Measurements from ENCODE around the gene SOWAHA. TPM values are rescaled to one million over a fixed set of nuclear protein-coding genes. Genes with fewer than 3 reads are reported as not detected.

The SOWAHA gene
- 1 to 10 TPM in 2 of 8 experiments, under 1 TPM in 4, not detected in 2; 0.14 to 2.5 (median 0.42) TPM for total RNA-seq

- no peaks in the 10 kb centered on the region for H3K4me1 ChIP-seq (replicated peaks in 1 of 2)
- in situ Hi-C loops (cut with MboI; ENCODE audit: low pct_unique_long_range_greater_than_20kb in 2 of 9, low sequenced_read_pairs in 9 of 9, unreplicated experiment in 9 of 9) = loop anchor here in 1 of 9 experiments (25.0 kb wide), 1 partner anchor 151 kb away; the partner anchor contains the start of genes IL13 and IL4
- H3K27ac ChIP-seq = no peak within 1 kb of the TSS
- peak within 1 kb of the TSS; percentile 37 to 46 (median 41) for H3K4me3 ChIP-seq
- WGBS, 10 experiments = 0 to 43% (median 11%) methylated on average over 1 to 24 of the region's 68 CpGs
- peak in 6 of 8 experiments; percentile 43 to 85 (median 81) for ATAC-seq (replicated peaks in 6 of 8)
Observed at GRCh38 chr5:132812781-132813598, at the start of gene SOWAHA. Gene SOWAHA (plus strand): TSS chr5:132813302. CDS start chr5:132813622, 320 bp downstream.

GRCh38 chr5:132764051-132764450 lies 49.1 kb upstream of the SOWAHA start:
- Histone ChIP-seq H3K27ac (no peak overlapping the region), H3K4me1 (replicated peaks in 1 of 2) (no peaks in the 10 kb centered on the region), H3K4me3 (no peak overlapping the region)
- in situ Hi-C loops (cut with MboI; ENCODE audit: low pct_unique_long_range_greater_than_20kb in 2 of 9, low sequenced_read_pairs in 9 of 9, unreplicated experiment in 9 of 9) = no loop called here
- ATAC-seq (replicated peaks in 6 of 8) = no peak
- WGBS, 10 experiments = 100% methylated on average over 1 to 3 of the region's 10 CpGs; no CpG with 5 or more reads in 7 of the 10 experiments

- no peaks in the 10 kb centered on the region for H3K4me1 ChIP-seq (replicated peaks in 1 of 2)
- no peak overlapping the region for H3K4me3 ChIP-seq
- peak in 3 of 8 experiments; percentile 74 to 91 (median 77) for ATAC-seq (replicated peaks in 6 of 8)
- in situ Hi-C loops (cut with MboI; ENCODE audit: low pct_unique_long_range_greater_than_20kb in 2 of 9, low sequenced_read_pairs in 9 of 9, unreplicated experiment in 9 of 9) = no loop called here
- no peak overlapping the region for H3K27ac ChIP-seq
- 0 to 100% (median 73%) methylated on average over 1 to 3 of the region's 7 CpGs; no CpG with 5 or more reads in 2 of the 10 experiments for WGBS, 10 experiments
Observed at GRCh38 chr5:132764671-132765238, 48.3 kb upstream of the SOWAHA start.

- ATAC-seq (replicated peaks in 6 of 8) = peak in 3 of 8 experiments; percentile 50 to 60 (median 52)
- in situ Hi-C loops (cut with MboI; ENCODE audit: low pct_unique_long_range_greater_than_20kb in 2 of 9, low sequenced_read_pairs in 9 of 9, unreplicated experiment in 9 of 9) = no loop called here
- Histone ChIP-seq H3K27ac (no peak overlapping the region), H3K4me3 (no peak overlapping the region), H3K4me1 (replicated peaks in 1 of 2) (no peaks in the 10 kb centered on the region)
- 7 to 96% (median 56%) methylated on average over 1 to 8 of the region's 12 CpGs; no CpG with 5 or more reads in 4 of the 10 experiments for whole genome bisulfite sequencing, 10 experiments
Observed at GRCh38 chr5:132765311-132766019, 47.6 kb upstream of the SOWAHA start.

DNA sequence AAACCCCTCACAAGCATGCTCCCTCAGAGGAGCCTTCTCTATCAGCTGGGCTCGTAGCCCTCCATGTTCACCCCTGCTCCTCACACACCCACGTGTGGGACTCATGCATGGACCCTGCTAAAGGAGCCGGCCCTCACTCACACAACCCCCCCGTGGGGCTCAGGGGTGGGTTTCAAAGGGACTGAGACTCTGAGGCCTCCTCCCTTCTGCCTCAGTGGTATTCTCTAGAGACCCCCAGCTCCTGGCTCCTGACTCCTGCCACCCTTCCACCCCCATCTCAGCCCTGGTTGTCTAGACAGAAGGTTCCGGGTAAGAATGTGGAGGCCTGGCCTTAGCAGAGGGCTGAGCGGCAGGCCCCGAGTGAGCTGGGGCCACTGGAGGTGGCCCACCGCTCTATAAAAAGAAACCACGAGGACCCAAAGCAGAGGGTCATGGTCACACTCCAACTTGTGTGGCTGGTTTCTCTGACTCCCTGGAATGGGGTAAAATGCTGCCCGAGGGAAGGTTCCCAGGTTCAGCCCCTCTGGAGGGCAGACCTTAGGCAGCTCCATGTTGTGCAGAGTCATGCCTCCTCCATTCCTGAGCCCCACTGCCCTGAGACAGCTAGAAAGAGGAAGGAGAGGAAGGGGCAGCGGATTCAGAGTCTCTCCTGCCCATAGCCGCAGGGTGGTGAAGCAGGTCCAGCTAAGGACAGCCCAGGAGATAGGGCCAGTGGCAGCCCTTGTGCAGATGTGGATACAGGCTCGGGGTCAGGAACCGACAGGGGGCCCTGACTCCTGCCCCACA lies 46.9 kb upstream of the SOWAHA start:
- in situ Hi-C loops (cut with MboI; ENCODE audit: low pct_unique_long_range_greater_than_20kb in 2 of 9, low sequenced_read_pairs in 9 of 9, unreplicated experiment in 9 of 9) = no loop called here

GRCh38 chr5:132766806-132767055 lies 46.4 kb upstream of the SOWAHA start:
- no peak overlapping the region for H3K4me3 ChIP-seq
- WGBS, 10 experiments = 40 to 100% (median 100%) methylated on average over 1 of the region's 1 CpG; no CpG with 5 or more reads in 6 of the 10 experiments
- no peak for ATAC-seq (replicated peaks in 6 of 8)
- H3K4me1 ChIP-seq (replicated peaks in 1 of 2) = no peaks in the 10 kb centered on the region
- no peak overlapping the region for H3K27ac ChIP-seq
- in situ Hi-C loops (cut with MboI; ENCODE audit: low pct_unique_long_range_greater_than_20kb in 2 of 9, low sequenced_read_pairs in 9 of 9, unreplicated experiment in 9 of 9) = no loop called here

More for the DNA sequence above, 46.9 kb upstream of the SOWAHA start:
- no peaks in the 10 kb centered on the region for H3K4me1 ChIP-seq (replicated peaks in 1 of 2)
- ATAC-seq (replicated peaks in 6 of 8) = no peak
- H3K27ac ChIP-seq = no peak overlapping the region
- no peak overlapping the region for H3K4me3 ChIP-seq
- WGBS, 10 experiments = 82 to 100% (median 95%) methylated on average over 2 to 5 of the region's 14 CpGs; no CpG with 5 or more reads in 6 of the 10 experiments

DNA sequence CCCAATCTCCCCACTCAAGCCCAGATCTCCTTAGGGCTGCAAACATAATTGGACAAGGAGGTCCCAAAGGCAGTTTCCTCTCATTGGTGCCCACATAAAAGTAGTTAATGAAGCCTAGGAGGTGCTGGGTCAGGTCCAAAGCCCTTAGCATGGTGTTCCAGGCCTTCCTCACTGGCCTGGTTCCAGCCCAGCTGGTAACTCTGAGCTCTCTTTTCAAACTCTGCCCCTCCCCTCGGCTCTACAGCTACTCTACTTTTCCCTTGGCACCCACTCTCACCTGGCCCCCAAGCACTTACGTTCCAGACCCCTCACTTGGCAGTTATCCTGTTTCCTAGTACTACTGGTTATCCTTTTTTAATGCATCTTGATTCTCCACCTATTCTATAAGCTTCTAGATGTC lies 46.0 kb upstream of the SOWAHA start:
- no peak for ATAC-seq (replicated peaks in 6 of 8)
- H3K27ac ChIP-seq = no peak overlapping the region
- in situ Hi-C loops (cut with MboI; ENCODE audit: low pct_unique_long_range_greater_than_20kb in 2 of 9, low sequenced_read_pairs in 9 of 9, unreplicated experiment in 9 of 9) = no loop called here

GRCh38 chr5:132768485-132768868 lies 44.6 kb upstream of the SOWAHA start:
- WGBS, 10 experiments = 100% methylated on average over 1 of the region's 3 CpGs; no CpG with 5 or more reads in 6 of the 10 experiments
- Histone ChIP-seq H3K27ac (no peak overlapping the region), H3K4me3 (no peak overlapping the region), H3K4me1 (replicated peaks in 1 of 2) (no peaks in the 10 kb centered on the region)
- ATAC-seq (replicated peaks in 6 of 8) = peak in 2 of 8 experiments; percentile 28 to 32
- in situ Hi-C loops (cut with MboI; ENCODE audit: low pct_unique_long_range_greater_than_20kb in 2 of 9, low sequenced_read_pairs in 9 of 9, unreplicated experiment in 9 of 9) = no loop called here

More for the DNA sequence above, 46.0 kb upstream of the SOWAHA start:
- Histone ChIP-seq H3K4me1 (replicated peaks in 1 of 2) (no peaks in the 10 kb centered on the region), H3K4me3 (no peak overlapping the region)
- WGBS, 10 experiments = 0 to 100% (median 94%) methylated on average over 1 to 2 of the region's 2 CpGs; no CpG with 5 or more reads in 3 of the 10 experiments

DNA sequence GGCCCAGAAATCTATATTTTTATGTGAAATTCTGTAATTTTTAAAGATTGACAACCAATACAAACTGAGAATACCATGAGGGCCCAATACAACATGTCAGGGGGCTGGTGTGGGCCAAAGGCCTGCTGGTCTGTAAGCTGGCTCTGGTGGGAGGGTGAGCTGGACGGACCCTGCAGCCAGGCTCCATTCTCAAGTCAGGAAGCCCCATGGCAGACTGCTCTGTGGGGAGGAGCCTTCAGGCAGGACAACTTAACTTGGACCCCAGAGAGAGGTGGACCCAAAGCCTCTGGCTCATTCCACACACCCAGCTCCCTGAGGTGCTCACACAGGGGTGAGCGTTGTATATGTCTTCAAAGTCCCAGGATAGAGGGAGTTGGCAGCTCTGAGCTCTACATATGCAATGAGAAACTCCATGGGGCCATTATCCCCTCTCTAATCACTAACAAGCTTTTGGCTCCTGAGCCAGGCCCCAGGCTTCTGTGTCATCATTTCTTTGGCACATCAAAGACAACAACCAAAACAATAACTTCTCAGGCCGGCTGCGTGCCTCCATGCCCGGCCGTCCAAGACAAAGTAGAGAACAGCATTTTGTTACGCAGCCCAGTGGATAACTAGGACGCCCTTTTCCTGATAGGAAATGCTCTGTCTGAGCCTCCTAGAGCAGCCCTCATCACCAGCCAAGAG lies 42.5 kb upstream of the SOWAHA start:
- no peak overlapping the region for H3K27ac ChIP-seq
- no peak for ATAC-seq (replicated peaks in 6 of 8)
- in situ Hi-C loops (cut with MboI; ENCODE audit: low pct_unique_long_range_greater_than_20kb in 2 of 9, low sequenced_read_pairs in 9 of 9, unreplicated experiment in 9 of 9) = no loop called here
- WGBS, 10 experiments = 0 to 100% (median 77%) methylated on average over 1 to 6 of the region's 8 CpGs; no CpG with 5 or more reads in 3 of the 10 experiments
- peaks cover 4 to 6% of the 10 kb centered on the region in 2 donors for H3K4me1 ChIP-seq (replicated peaks in 1 of 2)
- H3K4me3 ChIP-seq = no peak overlapping the region

DNA sequence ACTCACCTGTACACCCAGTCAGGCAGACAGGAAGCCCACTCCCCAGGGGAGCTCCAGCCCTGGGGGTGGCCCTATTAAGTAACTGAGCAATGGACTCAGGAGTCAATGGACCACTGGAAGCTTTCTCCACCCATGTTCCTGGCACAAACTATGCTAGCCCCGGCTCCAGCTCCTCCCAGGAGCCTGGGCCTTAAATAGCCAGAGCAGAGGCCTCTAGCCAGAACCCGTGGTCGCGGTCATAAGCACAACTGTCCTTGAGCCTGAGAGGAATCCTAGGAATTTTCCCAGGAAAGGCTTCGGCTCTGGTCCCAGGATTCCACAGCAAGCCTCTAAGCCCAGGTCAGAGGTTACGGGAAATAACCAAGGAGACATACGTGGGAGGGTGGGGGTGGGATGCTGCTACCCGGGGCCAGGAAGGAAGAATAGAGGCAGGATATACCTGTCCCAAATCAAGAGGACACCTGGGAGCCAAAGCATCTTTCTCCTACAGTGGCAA lies 41.6 kb upstream of the SOWAHA start:
- Histone ChIP-seq H3K4me3 (no peak overlapping the region), H3K27ac (no peak overlapping the region), H3K4me1 (replicated peaks in 1 of 2) (peaks cover 6 to 8% of the 10 kb centered on the region in 2 donors)
- no peak for ATAC-seq (replicated peaks in 6 of 8)
- in situ Hi-C loops (cut with MboI; ENCODE audit: low pct_unique_long_range_greater_than_20kb in 2 of 9, low sequenced_read_pairs in 9 of 9, unreplicated experiment in 9 of 9) = no loop called here
- WGBS, 10 experiments = 40 to 85% (median 64%) methylated on average over 1 to 4 of the region's 8 CpGs; no CpG with 5 or more reads in 6 of the 10 experiments

DNA sequence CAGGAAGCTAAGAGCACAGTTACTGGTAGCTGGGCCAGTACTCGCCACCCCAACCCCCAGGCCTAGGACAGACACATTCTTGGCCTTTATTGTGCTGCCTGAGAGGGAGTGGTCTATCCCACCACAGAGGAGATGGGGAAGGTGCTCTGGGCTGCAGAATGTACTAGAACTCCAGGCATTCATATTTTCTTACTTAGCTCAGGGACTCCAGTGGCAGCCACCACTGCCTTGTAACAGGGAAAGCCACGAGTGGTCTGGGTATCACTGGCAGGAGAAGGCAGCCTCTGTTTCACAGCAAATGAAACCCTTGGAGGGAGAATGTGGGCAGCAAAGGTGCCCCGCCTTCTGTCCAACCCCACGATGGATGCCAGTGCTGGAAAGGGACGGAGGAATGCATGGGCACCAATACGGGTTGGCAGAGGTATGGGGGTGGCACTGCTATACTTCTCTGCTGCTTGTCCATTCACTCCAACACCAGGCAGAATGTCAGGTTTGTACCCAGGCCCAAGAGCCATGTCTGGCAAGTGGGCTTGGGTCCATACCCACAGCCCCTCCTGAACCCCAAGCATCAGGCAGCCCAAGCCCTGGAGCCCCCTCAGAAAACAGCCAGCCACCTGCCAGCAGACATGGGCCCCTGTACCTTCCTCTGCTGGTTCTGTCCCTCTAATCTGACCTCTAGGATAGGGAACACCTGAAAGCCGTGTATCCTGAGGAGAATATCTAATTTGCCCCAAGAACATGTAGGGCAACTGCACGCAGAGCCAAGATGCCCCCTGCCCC lies 40.6 kb upstream of the SOWAHA start:
- Histone ChIP-seq H3K4me1 (replicated peaks in 1 of 2) (peaks cover 6 to 8% of the 10 kb centered on the region in 2 donors), H3K4me3 (no peak overlapping the region), H3K27ac (no peak overlapping the region)
- in situ Hi-C loops (cut with MboI; ENCODE audit: low pct_unique_long_range_greater_than_20kb in 2 of 9, low sequenced_read_pairs in 9 of 9, unreplicated experiment in 9 of 9) = no loop called here
- 0 to 100% (median 77%) methylated on average over 1 to 5 of the region's 8 CpGs; no CpG with 5 or more reads in 4 of the 10 experiments for WGBS, 10 experiments
- ATAC-seq (replicated peaks in 6 of 8) = no peak
